Prostate gland (tissue), 2 donors: ENCODE data around the gene TBL1X.

Source experiments
- POLR2AphosphoS5 ChIP-seq: sonication (generic); formaldehyde crosslinking; IDR thresholded peaks from one replicate; pipeline ENCODE4 v1.6.1; 2017; ENCODE audit warnings: antibody characterized with exemption
- TF ChIP-seq, protein P1 (sequence below), 4 experiments: fragments of 200-600 bp in 2 of 4; fragments of 450-650 bp in 2 of 4; sonication (generic) in 2 of 4; IDR thresholded peaks; 1 replicate in 3 of 4; 2 replicates in 1 of 4; pipeline ENCODE4 v1.5.1; 2016 to 2019; ENCODE audit warnings: antibody characterized with exemption in 4 of 4, mild to moderate bottlenecking in 2 of 4, moderate library complexity in 2 of 4

DNA sequence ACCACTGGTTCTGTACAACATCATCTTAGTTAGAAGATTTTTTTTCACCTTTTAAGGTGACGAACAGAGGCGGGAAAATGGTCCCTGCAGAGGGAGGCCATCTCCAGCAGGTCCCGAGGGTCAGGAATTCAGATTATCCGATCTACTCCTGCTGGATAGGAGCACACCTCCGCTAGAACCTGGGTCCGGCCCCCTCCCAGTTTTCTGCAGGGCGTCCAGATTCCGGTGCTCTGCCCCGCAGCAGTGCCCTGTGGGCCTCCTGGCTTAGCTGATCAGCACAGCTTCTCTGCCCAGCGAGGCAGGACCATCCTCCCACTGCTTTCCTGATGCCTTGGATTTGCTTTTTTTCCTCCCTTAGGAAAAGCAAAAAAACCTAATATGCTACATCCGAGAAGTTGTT lies 2.3 kb downstream of the TBL1X start:
- no peak for TF ChIP-seq POLR2AphosphoS5
- TF ChIP-seq, protein P1, sequence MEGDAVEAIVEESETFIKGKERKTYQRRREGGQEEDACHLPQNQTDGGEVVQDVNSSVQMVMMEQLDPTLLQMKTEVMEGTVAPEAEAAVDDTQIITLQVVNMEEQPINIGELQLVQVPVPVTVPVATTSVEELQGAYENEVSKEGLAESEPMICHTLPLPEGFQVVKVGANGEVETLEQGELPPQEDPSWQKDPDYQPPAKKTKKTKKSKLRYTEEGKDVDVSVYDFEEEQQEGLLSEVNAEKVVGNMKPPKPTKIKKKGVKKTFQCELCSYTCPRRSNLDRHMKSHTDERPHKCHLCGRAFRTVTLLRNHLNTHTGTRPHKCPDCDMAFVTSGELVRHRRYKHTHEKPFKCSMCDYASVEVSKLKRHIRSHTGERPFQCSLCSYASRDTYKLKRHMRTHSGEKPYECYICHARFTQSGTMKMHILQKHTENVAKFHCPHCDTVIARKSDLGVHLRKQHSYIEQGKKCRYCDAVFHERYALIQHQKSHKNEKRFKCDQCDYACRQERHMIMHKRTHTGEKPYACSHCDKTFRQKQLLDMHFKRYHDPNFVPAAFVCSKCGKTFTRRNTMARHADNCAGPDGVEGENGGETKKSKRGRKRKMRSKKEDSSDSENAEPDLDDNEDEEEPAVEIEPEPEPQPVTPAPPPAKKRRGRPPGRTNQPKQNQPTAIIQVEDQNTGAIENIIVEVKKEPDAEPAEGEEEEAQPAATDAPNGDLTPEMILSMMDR (IDR thresholded peaks at IDR 0.05) = no peak
